GM18909 (cell line): ENCODE data around the gene MAMSTR.
"Not testable (repeated sequence)": the region's sequence is repeated elsewhere in the genome, so short reads cannot be mapped to it uniquely, and the experiment has no call there.

Experiments
- ATAC-seq: cut with Tn5 transposase; IDR thresholded peaks from one replicate; pipeline ENCODE4 v1.9.1; 2021; ENCODE audit warnings: mild to moderate bottlenecking; ENCODE audit not compliant: unreplicated experiment, poor library complexity

MAMSTR gene

DNA sequence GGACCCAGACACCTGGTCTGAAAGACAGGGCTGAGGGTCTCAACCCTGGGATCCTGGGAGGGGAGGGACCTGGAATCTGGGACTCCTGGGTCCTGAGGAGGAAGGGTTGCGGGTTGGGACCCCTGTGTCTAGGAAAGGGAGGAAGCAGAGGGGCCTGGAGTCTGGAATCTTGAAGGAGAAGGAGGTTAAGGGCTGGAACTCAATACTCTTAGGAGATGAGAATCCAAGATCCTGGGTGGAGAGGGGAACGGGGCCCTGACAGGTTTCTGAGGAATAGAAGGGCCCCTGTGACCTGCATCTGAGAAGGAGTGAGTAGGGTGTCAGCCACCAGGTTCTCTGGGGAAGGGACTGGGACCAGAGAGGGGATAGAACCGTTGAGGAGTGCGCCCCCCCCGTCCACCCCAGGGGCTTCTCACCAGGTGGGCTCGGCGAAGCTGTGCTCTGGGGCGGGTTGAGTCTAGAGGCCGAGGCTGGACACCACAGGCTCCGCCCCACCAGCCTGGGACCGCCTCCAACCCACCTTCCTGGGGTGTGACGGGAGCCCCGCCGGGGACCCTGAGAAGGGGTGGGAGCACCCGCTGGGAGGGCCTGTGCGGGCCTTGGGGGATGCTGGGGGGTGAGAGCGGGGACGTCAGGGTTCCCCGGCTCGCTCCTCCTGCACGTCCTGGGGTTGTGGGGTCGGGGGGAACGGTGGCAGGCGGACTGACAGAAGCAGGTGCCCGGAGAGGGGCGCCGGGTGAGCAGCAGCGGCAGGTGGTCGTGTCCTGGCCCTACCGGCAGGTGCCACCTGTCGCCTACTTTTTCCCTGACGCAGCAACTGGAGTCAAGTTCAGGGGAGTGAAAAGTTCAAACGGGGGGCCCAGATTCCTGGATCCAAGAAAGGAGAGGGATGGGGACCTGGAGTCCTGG lies at the start of gene MAMSTR:
MAMSTR (minus strand) TSS at position 463 of the 909 bp plus-strand sequence. CDS start 694 bp downstream, outside the sequence.
- no peak for ATAC-seq

DNA sequence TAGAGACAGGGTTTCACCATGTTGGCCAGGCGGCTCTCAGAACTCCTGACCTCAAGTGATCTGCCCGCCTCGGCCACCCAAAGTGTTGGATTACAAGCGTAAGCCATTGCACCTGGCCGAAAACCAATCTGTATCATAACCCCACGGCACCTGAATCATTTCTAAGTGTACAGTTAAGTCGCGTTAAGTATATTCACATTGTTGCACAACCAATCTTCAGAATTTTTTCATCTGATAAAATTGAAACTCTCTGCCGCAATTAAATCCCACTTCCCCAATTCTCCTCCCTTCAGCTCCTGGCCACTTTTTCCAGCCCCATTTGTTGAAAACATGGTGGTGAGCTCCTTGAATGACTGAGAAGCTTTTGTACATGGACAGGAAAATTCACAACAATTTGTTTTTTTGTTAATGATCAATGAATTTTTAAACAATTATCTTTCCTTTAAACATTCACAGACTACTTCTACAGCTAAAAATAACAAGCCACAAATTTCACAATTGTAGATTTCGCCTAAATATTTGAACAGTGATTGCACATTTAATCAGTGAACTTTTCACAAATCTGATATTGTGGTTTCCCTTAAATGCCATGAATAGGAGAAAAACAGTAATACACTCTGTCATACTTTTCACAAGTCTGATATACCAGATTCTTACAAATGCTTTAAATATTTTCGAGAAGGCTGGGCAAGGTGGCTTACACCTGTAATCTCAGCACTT lies 49.6 kb upstream of the MAMSTR start:
- no peak for ATAC-seq

GRCh38 chr19:48768171-48768753 lies 48.7 kb upstream of the MAMSTR start:
- ATAC-seq = not testable (repeated sequence)

DNA sequence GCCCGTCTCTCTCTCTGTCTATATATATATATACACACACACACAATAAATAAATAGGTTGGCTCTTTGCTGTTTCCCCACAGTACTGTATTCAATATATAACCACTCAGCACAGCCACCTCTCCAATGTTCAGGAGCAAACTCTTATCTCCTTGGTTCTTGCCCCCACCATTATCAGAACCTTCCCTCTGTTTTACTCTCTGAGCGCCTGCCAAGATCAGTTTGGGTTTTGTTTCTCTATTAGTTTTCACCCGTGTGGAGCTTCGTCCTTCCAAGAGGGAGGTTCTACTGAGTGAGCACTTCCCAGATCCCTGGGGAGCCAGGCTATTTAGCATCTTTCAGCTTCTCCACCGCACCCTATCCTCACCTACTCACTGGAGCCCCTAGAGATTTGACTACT lies 46.3 kb upstream of the MAMSTR start:
- not testable (repeated sequence) for ATAC-seq

DNA sequence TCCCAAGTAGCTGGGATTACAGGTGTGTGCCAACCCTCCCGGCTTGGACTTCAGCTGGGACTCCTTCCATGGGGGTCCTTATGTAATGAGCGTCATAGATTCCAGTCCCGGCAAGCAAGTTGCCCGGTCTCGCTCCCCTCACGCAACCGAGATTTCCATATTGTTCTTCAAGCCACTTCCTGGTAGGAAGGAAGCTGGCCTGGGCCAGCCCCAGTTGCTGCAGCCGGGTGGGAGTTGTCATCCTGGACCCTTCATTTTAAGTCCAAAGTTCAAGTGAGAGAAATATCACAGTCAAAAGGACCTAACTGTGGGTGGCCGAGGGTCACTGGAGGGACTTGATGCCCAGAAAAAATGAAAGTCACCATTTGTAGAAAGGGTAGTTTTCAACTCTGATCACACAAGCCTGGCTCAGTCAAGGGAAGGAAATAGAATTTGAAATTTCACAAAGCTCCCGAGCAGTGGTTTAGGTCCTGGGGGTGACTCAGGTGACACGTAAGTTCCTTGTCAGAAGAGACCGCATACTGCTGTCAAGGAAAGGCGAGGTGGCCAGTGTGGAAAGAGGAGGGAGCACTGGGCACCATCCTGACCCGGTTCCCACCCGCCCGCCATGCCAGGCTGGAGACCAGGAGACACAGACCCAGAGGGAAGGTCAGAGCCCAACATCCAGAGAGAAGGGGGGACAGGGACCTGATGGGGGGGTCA lies 41.1 kb upstream of the MAMSTR start:
- ATAC-seq = no peak

GRCh38 chr19:48757741-48758144 lies 38.2 kb upstream of the MAMSTR start:
- ATAC-seq = no peak

DNA sequence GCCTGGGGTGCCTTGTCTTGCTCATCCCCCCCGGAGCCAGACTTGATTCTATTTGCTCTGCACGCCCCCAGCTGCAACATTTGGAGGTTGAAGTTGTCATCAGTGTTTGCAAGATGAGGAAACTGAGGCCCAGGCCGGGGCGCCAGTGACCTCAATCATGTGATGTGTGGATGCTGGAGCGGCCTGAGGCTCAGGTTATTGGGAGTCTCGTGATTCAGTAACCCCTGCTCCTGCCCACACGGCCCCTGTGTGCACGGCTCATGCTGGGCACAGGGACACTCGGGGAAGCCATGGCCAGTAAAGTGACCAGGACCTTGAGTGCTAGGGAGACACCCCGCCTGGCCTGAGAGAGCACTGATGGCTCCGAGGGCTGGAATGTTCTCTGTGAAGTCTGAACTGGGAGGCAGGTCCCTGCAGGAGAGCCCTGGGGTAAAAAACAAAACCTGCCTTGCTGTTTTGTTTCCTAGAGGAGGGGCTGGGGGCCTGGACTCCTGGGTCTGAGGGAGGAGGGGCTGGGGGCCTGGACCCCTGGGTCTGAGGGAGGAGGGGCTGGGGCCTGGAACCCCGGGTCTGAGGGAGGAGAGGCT lies 37.7 kb upstream of the MAMSTR start:
- ATAC-seq = no peak

- ATAC-seq = no peak
Observed at GRCh38 chr19:48756686-48757085, 37.2 kb upstream of the MAMSTR start.

DNA sequence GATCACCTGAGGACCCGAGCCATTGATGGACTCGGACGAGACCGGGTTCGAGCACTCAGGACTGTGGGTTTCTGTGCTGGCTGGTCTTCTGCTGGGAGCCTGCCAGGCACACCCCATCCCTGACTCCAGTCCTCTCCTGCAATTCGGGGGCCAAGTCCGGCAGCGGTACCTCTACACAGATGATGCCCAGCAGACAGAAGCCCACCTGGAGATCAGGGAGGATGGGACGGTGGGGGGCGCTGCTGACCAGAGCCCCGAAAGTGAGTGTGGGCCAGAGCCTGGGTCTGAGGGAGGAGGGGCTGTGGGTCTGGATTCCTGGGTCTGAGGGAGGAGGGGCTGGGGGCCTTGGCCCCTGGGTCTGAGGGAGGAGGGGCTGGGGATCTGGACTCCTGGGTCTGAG lies 36.7 kb upstream of the MAMSTR start:
- no peak for ATAC-seq

- no peak for ATAC-seq
Observed at GRCh38 chr19:48755787-48756186, 36.3 kb upstream of the MAMSTR start.

- ATAC-seq = no peak
Observed at GRCh38 chr19:48755084-48755641, 35.6 kb upstream of the MAMSTR start, which contains the start of gene FGF21. Gene FGF21, plus strand, starts transcription at chr19:48755524. Its CDS starts 713 bp downstream, at chr19:48756237.

DNA sequence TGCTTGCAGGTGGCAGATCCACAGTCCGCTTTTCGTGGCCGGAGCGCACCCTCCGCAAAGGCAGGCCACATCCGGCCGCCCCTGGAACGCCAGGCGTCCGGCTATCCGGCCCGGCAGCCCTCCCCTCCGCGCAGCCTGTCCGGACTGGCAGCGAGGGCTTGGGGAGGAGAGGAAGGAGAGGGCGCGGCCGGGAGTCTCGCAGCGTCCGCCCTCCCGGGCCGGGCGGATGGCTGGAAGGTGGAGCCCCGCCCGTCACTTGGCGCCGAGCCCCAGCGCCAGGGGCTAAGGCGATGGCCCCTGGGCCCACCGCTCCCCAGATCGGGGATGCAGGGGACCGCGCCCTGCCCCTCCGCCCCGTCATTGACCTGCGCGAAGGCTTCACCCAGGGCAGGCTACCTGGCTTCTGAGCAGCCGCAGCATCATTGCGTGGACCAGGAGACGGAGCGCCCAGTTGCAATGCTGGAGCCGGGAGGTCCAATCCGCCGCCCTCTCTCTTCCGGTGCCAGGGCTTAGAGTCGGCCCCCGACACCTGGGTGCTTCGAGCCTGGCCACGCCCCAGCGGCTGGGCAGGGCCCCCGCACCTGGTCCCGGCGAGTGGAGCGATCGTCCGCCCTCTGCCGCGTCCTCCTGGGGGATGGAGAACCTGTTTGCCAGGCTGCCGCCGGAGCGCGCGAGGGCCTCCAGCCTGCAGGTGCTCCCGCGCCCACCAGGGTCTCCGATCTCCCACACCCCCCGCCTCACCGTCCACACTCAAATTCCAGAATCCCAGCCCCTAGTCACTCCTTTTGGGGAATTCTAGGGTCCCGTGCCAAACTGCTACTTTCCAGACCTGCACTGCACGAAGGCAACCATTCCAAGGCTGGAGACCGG lies 33.2 kb upstream of the MAMSTR start, which contains the start of gene FUT1:
FUT1 (minus strand) TSS at position 146 of the 870 bp plus-strand sequence. CDS start 1,360 bp downstream, outside the sequence.
- no peak for ATAC-seq

DNA sequence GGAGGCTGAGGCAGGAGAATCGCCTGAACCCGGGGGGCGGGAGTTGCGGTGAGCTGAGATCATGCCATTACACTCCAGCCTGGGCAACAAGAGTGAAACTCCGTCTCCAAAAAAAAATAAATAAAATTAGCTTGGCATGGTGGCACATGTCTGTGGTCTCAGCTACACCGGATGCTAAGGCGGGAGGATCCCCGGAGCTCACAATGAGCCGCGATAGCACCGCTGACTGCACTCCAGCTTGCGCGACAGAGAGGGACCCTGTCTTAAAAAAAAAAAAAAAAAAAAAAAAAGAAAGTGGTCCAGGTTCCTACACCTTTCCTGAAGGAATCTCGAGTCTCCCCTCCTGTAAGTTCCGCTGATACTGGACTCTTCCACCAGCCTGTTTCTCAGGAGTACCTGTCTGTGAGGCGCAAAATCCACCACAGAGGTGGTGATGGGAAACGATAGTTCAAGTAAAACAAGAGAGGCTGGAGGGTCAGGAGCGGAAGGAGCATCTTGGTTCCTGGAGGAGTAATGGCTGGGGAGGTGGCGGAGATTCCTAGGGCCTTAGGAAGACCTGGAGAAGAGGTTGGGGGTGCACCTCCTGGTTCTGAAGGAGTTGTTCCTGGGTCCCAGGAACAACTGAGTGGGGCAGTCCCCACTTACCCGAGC lies 32.4 kb upstream of the MAMSTR start:
- no peak for ATAC-seq

- ATAC-seq = no peak
Observed at GRCh38 chr19:48750771-48751504, 31.4 kb upstream of the MAMSTR start.

- no peak for ATAC-seq
Observed at GRCh38 chr19:48750351-48750750, 30.8 kb upstream of the MAMSTR start.

DNA sequence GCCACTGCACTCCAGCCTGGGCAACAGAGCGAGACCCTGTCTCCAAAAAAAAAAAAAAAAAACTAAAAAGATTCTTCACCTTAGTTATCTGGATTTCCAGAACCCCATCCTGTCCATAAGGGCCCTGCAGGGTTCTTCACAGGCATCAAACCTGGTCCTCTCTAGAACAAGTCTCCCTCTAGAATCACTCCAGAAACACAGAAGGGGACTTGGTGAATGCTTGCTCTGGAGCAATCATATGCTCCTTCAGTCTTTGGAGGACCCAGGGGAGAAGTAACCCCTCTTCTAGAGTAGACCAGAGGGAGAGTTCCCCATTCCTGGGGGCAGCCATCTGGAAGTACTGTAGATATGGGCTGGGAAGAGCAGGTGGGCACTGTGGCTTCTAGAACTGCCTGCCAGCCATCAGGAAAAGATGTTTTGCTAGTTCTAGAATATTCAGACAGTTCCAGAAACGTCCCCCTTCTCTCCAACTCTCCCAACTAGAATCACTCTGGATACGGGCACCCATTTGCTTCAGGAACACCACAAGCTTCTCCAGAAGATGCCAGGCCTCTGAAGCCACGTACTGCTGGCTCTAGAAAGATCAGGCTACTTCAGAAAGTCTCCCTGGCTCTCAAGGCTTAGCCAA lies 30.2 kb upstream of the MAMSTR start:
- no peak for ATAC-seq
